PC-9 (cell line): Measurements from ENCODE around the gene KIF5B. TPM values are rescaled to one million over a fixed set of nuclear protein-coding genes. Genes with fewer than 3 reads are reported as not detected.
"Not testable (repeated sequence)": the region's sequence is repeated elsewhere in the genome, so short reads cannot be mapped to it uniquely, and the experiment has no call there.

Source experiments
- BruUV-seq: library from RNA; stranded (reverse); fragments of 400-500 nt; replicated peaks from 2 replicates; lab custom pipeline; 2021; lab: Mats Ljungman, UMichigan
- CTCF ChIA-PET: fragments of 300-600 bp; sonication (Branson Sonifier 250); formaldehyde crosslinking; loops from one replicate; lab custom pipeline; 2022; ENCODE audit warnings: antibody characterized with exemption; lab: Charles Lee
- POLR2A ChIA-PET: fragments of 300-600 bp; sonication (Branson Sonifier 250); formaldehyde crosslinking; loops from one replicate; lab custom pipeline; 2022; ENCODE audit warnings: antibody characterized with exemption; ENCODE audit not compliant: unreplicated experiment; lab: Charles Lee
- DNase-seq, 2 experiments: peaks; one replicate each; pipeline versions ENCODE4 v3.0.0 to v3.0.0-alpha.2; 2015 to 2022; ENCODE audit warnings: mixed read lengths in 1 of 2
- H2AFZ ChIP-seq: fragments of 200-600 bp; sonication (generic); 2 replicates; pipeline ENCODE4 v1.8.1; 2017; ENCODE audit warnings: antibody characterized with exemption
- H3F3A ChIP-seq: fragments of 200-600 bp; sonication (generic); 2 replicates; pipeline ENCODE4 v1.8.1; 2017; ENCODE audit warnings: antibody characterized with exemption, mild to moderate bottlenecking, low read depth; ENCODE audit not compliant: insufficient read depth
- H3K27ac ChIP-seq: fragments of 200-600 bp; sonication (generic); 2 replicates; pipeline ENCODE4 v1.6.1; 2016; ENCODE audit warnings: mixed run types
- H3K27me3 ChIP-seq: fragments of 200-600 bp; sonication (generic); 2 replicates; pipeline ENCODE4 v1.6.1; 2016; ENCODE audit warnings: low read depth, mixed run types; ENCODE audit not compliant: insufficient read depth
- H3K36me3 ChIP-seq: fragments of 200-600 bp; sonication (generic); 2 replicates; pipeline ENCODE4 v1.6.1; 2016; ENCODE audit warnings: low read depth, mixed run types
- H3K4me1 ChIP-seq: fragments of 200-600 bp; sonication (generic); replicated peaks from 2 replicates; pipeline ENCODE4 v1.6.1; 2016; ENCODE audit warnings: mixed run types; ENCODE audit not compliant: insufficient read depth
- H3K4me2 ChIP-seq: fragments of 200-600 bp; sonication (generic); 2 replicates; pipeline ENCODE4 v1.6.1; 2017; ENCODE audit warnings: mixed run types
- H3K4me3 ChIP-seq: fragments of 200-600 bp; sonication (generic); 2 replicates; pipeline ENCODE4 v1.6.1; 2016; ENCODE audit warnings: mixed run types
- H3K79me2 ChIP-seq: fragments of 200-600 bp; sonication (generic); 2 replicates; pipeline ENCODE4 v1.6.1; 2017; ENCODE audit warnings: low read depth, mixed run types
- H3K9me2 ChIP-seq: fragments of 200-600 bp; sonication (generic); 2 replicates; pipeline ENCODE4 v1.8.1; 2017; ENCODE audit warnings: mild to moderate bottlenecking; ENCODE audit not compliant: insufficient read depth
- H3K9me3 ChIP-seq: fragments of 200-600 bp; sonication (generic); 2 replicates; pipeline ENCODE4 v1.8.1; 2016; ENCODE audit warnings: low read depth; ENCODE audit not compliant: insufficient read depth
- H4K20me1 ChIP-seq: fragments of 200-600 bp; sonication (generic); 2 replicates; pipeline ENCODE4 v1.8.1; 2017; ENCODE audit not compliant: insufficient read depth
- CTCF ChIP-seq: fragments of 200-600 bp; sonication (generic); conservative IDR thresholded peaks from 2 replicates; pipeline ENCODE4 v1.6.1; 2017; ENCODE audit warnings: mixed run types, antibody characterized with exemption, mild to moderate bottlenecking, moderate library complexity
- EZH2 ChIP-seq: fragments of 200-600 bp; sonication (generic); IDR thresholded peaks from 2 replicates; pipeline ENCODE4 v1.8.0; 2017; ENCODE audit warnings: antibody characterized with exemption, low read depth
- intact Hi-C: fragments of 100-400 bp; cut with micrococcal nuclease; formaldehyde crosslinking; loops from one replicate; pipeline ENCODE4 v1.10.0; 2022; ENCODE audit not compliant: unreplicated experiment
- total RNA-seq: library from RNA; stranded (reverse); gene quantifications from 2 replicates; pipeline ENCODE4 v1.2.3, GENCODE V29; 2021

KIF5B gene
- total RNA-seq, 1 experiment from 2014 or later, result 76.9 TPM

GRCh38 chr10:32068569-32068968 is 12.3 kb upstream of the KIF5B start:
- Histone ChIP-seq H2AFZ (no peak overlapping the region), H3K9me2 (no peaks in the 10 kb centered on the region), H3K27ac (no peak overlapping the region), H3K27me3 (no peaks in the 10 kb centered on the region), H3K4me2 (no peak overlapping the region), H3K79me2 (no peaks in the 10 kb centered on the region), H3K4me3 (no peak overlapping the region), H3K4me1 (no peaks in the 10 kb centered on the region), H3K9me3 (no peaks in the 10 kb centered on the region), H3F3A (0 out of 2 replicates have a peak, but pooled peaks cover 6% of the 10 kb centered on the region), H3K36me3 (no peaks in the 10 kb centered on the region), H4K20me1 (no peaks in the 10 kb centered on the region)
- no peak for DNase-seq
- TF ChIP-seq CTCF (no peak), EZH2 (no peak)
- ChIA-PET POLR2A (no interaction called here), CTCF (no interaction called here)
- intact Hi-C loops, result no loop called here
- no TSS peak for BruUV-seq

- H3K27me3 ChIP-seq, H3K4me2 ChIP-seq, DNase-seq, intact Hi-C loops, H3K9me2 ChIP-seq, H3K4me1 ChIP-seq, H3F3A ChIP-seq, H3K9me3 ChIP-seq, BruUV-seq, H2AFZ ChIP-seq, H3K36me3 ChIP-seq, H3K4me3 ChIP-seq, H3K27ac ChIP-seq, H4K20me1 ChIP-seq, POLR2A ChIA-PET, H3K79me2 ChIP-seq: not testable (repeated sequence)
- CTCF ChIA-PET, result interaction anchor here (0.6 kb wide), 1 partner anchor 308 kb away, joined by 3 read pairs; no protein-coding TSS in a partner anchor
These were observed 11.7 kb upstream of the KIF5B start for GRCh38 chr10:32067931-32068330.

- no peak for TF ChIP-seq EZH2
- no peak for TF ChIP-seq CTCF
- Histone ChIP-seq H2AFZ (no peak overlapping the region), H3K27me3 (no peaks in the 10 kb centered on the region), H3K27ac (no peak overlapping the region), H4K20me1 (no peaks in the 10 kb centered on the region), H3F3A (0 out of 2 replicates have a peak, but pooled peaks cover 6% of the 10 kb centered on the region), H3K36me3 (no peaks in the 10 kb centered on the region), H3K4me3 (no peak overlapping the region), H3K4me2 (no peak overlapping the region), H3K4me1 (no peaks in the 10 kb centered on the region), H3K79me2 (no peaks in the 10 kb centered on the region), H3K9me3 (no peaks in the 10 kb centered on the region), H3K9me2 (no peaks in the 10 kb centered on the region)
- DNase-seq, result peak in 1 of 2 experiments; percentile 46
- ChIA-PET CTCF (no interaction called here), POLR2A (no interaction called here)
- no TSS peak for BruUV-seq
- intact Hi-C loops, result no loop called here
These were observed 9.6 kb upstream of the KIF5B start for GRCh38 chr10:32065856-32066255.

GRCh38 chr10:32061440-32061839 is 5.2 kb upstream of the KIF5B start:
- Histone ChIP-seq H3F3A (0 out of 2 replicates have a peak, but pooled peaks cover 6% of the 10 kb centered on the region), H3K4me2 (no peak overlapping the region), H3K9me2 (no peaks in the 10 kb centered on the region), H3K4me1 (no peaks in the 10 kb centered on the region; the same call in 1 of the 2 replicates), H3K27me3 (no peaks in the 10 kb centered on the region), H4K20me1 (no peaks in the 10 kb centered on the region), H2AFZ (no peak overlapping the region), H3K27ac (no peak overlapping the region), H3K4me3 (no peak overlapping the region), H3K36me3 (no peaks in the 10 kb centered on the region), H3K79me2 (no peaks in the 10 kb centered on the region), H3K9me3 (no peaks in the 10 kb centered on the region)
- no peak for DNase-seq
- intact Hi-C loops, result no loop called here
- ChIA-PET POLR2A (no interaction called here), CTCF (no interaction called here)
- BruUV-seq, result no TSS peak
- TF ChIP-seq EZH2, result no peak
- no peak for TF ChIP-seq CTCF
